T-helper 1 cell treated with Interleukin-12 subunit alpha and Interleukin-12 subunit beta and Interleukin-4 antibody, amounts not matched to agents 30 μg/mL and 1 μg/mL, for 36 hours (primary cell): ENCODE results near the gene PTGR1.

Experiments
- H3K27ac Mint-ChIP-seq: one replicate; pipeline ENCODE4 v1.8.0; 2021; ENCODE audit warnings: mild to moderate bottlenecking, mixed read lengths
- H3K27me3 Mint-ChIP-seq: one replicate; pipeline ENCODE4 v1.8.0; 2021; ENCODE audit warnings: low read depth, mixed read lengths
- H3K36me3 Mint-ChIP-seq: one replicate; pipeline ENCODE4 v1.8.0; 2021; ENCODE audit warnings: low read depth, mixed read lengths
- H3K4me1 Mint-ChIP-seq: one replicate; pipeline ENCODE4 v1.8.0; 2021; ENCODE audit warnings: low read depth, mixed read lengths
- H3K4me3 Mint-ChIP-seq: one replicate; pipeline ENCODE4 v1.8.0; 2021; ENCODE audit warnings: mild to moderate bottlenecking, moderate library complexity, mixed read lengths
- H3K9me3 Mint-ChIP-seq: one replicate; pipeline ENCODE4 v1.8.0; 2021; ENCODE audit warnings: mixed read lengths

Gene PTGR1

DNA sequence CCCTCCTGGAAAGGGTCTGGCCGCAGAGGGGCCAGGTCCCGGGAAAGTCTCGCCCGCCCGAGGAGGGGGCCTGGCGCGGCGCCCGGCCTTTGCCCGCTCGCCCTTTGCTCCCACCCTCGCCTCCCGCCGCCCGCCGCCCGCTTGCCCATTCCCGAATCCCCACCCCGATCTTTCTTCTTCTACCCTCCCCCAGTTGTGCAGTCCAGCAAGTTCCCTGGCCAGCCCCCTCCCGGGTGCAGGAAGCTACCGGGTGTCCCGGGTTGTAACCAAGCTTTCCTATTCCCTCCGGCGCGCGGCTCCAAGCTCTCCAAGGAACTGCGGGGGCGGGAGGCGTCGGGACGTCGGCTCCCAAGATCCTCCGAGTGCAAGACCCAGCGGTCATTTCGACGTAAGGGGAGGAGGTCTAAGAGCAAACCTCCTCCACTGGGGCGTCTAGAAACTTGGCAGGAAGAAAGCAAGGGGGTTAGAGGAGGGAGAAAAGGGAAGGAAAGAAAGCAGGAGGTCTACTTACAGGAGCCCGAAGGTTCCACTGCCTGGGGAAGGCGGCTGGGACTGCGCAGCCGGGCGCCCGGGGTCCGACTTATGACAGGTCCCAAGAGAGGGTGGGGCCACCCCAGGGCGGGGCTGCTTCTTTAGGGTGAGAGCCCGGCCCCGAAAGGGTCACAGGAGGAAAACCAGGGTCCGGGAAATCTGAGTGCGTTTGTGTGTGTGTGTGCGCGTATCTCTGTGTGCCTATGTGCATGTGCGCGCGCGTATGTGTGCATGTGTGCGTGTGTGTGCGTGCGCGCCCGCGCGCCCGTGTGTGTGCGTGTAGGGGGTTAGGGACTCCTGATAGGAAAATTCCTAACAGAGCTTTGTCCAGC lies at the start of gene PTGR1:
PTGR1 (minus strand) TSS at position 556 of the 863 bp plus-strand sequence. CDS start 2,225 bp downstream, outside the sequence.
- H3K27me3 Mint-ChIP-seq = peaks cover 49% of the 10 kb centered on the region
- no peak within 1 kb of the TSS for H3K27ac Mint-ChIP-seq
- H3K4me1 Mint-ChIP-seq = peaks cover 17% of the 10 kb centered on the region
- peak within 1 kb of the TSS; percentile 93 for H3K4me3 Mint-ChIP-seq
- H3K9me3 Mint-ChIP-seq = no peaks in the 10 kb centered on the region
- H3K36me3 Mint-ChIP-seq = no peaks in the 10 kb centered on the region

- Mint-ChIP-seq H3K27me3 (no peaks in the 10 kb centered on the region), H3K4me3 (no peak overlapping the region), H3K36me3 (peaks cover 23% of the 10 kb centered on the region), H3K4me1 (no peaks in the 10 kb centered on the region), H3K9me3 (no peaks in the 10 kb centered on the region), H3K27ac (no peak overlapping the region)
Observed at GRCh38 chr9:111649016-111649415, 49.6 kb upstream of the PTGR1 start.

DNA sequence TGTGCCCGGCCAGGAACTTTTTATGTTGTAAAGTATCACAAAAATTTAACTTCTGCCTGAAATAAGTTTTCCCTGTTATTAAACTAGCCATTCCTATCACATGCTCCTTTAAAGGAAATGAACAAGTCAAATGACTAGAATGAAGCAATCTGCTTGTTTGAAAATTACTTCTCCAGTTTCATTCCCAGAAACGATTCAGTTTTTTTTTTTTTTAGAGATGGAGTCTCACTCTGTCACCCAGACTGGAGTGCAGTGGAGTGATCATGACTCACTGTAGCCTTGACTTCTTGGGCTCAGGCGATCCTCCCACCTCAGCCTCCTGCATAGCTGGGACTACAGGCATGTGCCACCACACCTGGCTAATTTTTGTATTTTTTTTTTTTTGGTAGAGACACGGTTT lies 48.6 kb upstream of the PTGR1 start:
- Mint-ChIP-seq H3K27me3 (no peaks in the 10 kb centered on the region), H3K27ac (no peak overlapping the region), H3K4me1 (peaks cover 3% of the 10 kb centered on the region)

DNA sequence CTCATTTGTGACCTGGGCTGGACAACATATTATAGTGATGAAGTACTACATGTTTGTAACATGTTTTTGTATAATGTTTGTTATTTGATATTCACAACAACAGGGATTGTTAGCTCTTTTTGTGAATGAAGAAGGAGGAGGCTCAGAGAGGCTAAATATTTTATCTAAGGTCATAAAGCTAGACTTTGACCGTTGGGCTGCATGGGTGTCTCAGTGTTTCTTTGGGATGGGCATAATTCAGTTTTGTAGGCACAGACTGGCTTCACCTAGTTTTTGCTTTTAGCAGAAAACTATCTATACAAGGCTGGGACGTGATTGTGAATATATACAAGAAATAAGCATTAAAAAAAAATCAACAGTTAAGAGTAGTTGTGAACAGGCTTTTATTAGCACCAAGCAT lies 47.0 kb upstream of the PTGR1 start:
- no peak overlapping the region for H3K27ac Mint-ChIP-seq
- H3K9me3 Mint-ChIP-seq = no peaks in the 10 kb centered on the region
- H3K27me3 Mint-ChIP-seq = no peaks in the 10 kb centered on the region
- no peak overlapping the region for H3K4me3 Mint-ChIP-seq
- H3K4me1 Mint-ChIP-seq = peaks cover 4% of the 10 kb centered on the region
- peaks cover 24% of the 10 kb centered on the region for H3K36me3 Mint-ChIP-seq

More for the DNA sequence above, 48.6 kb upstream of the PTGR1 start:
- no peak overlapping the region for H3K4me3 Mint-ChIP-seq
- H3K9me3 Mint-ChIP-seq = no peaks in the 10 kb centered on the region
- peaks cover 23% of the 10 kb centered on the region for H3K36me3 Mint-ChIP-seq

GRCh38 chr9:111645806-111646205 lies 46.4 kb upstream of the PTGR1 start:
- no peaks in the 10 kb centered on the region for H3K9me3 Mint-ChIP-seq
- H3K27ac Mint-ChIP-seq = no peak overlapping the region
- H3K27me3 Mint-ChIP-seq = no peaks in the 10 kb centered on the region
- H3K4me1 Mint-ChIP-seq = peaks cover 4% of the 10 kb centered on the region
- H3K36me3 Mint-ChIP-seq = peaks cover 24% of the 10 kb centered on the region
- H3K4me3 Mint-ChIP-seq = no peak overlapping the region

DNA sequence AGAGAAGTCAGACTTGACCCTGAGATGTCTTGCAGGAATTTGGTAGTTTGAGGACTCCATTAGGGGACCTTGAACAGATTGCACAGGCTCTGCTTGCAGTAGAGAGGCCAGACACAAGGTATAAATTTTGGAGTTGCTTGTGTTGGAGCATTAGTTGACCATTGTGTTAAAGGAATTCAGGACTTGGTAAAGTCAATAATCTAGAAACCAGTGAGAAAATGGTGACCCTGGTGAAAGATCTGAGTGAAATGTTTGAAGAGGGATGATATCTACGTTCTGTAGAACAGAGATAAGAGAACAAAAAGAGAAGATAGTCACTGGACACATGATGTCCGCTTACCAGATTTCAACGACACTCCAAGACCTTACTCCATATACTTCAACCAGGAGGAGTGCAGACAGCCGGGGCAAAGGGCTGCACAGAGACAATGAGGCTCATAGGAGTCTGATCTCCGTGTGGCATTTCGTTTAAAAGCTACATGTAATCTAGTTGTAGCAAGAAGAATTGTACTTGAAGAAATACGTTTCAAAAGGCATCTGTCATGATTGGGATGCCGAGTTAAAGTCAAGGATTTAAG lies 44.8 kb upstream of the PTGR1 start:
- peaks cover 19% of the 10 kb centered on the region for H3K36me3 Mint-ChIP-seq
- H3K9me3 Mint-ChIP-seq = no peaks in the 10 kb centered on the region
- no peak overlapping the region for H3K4me3 Mint-ChIP-seq
- no peak overlapping the region for H3K27ac Mint-ChIP-seq
- peaks cover 4% of the 10 kb centered on the region for H3K4me1 Mint-ChIP-seq
- no peaks in the 10 kb centered on the region for H3K27me3 Mint-ChIP-seq

DNA sequence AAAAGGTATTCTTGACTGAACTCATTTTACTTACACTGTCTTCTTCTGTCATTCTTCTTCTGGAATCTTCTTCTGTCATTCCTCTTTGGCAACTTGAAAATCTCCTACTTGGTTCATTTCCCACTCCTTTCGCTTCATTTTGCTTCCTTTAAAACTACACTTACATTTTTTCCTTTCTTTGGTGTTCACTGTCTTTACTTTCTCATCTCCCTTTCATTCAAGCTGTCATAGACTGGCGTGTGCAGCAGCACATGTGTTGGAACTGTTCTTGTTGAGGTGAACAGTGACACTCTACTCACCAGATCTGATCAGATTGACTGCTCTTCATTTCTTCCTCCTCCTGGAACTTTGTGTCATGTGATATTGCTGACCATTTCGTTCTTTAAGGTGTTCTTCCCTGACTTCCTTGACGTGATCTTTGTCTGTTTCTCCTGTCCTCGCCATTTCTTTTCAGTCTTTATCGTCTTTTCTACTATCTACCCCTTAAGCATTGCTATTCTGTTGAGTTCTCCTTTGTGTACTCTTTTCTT lies 38.0 kb upstream of the PTGR1 start:
- H3K4me1 Mint-ChIP-seq = peaks cover 32% of the 10 kb centered on the region
- no peaks in the 10 kb centered on the region for H3K27me3 Mint-ChIP-seq
- H3K9me3 Mint-ChIP-seq = no peaks in the 10 kb centered on the region
- H3K36me3 Mint-ChIP-seq = peaks cover 5% of the 10 kb centered on the region
- no peak overlapping the region for H3K4me3 Mint-ChIP-seq
- H3K27ac Mint-ChIP-seq = no peak overlapping the region

GRCh38 chr9:111634860-111635259 lies 35.4 kb upstream of the PTGR1 start:
- no peak overlapping the region for H3K27ac Mint-ChIP-seq
- peaks cover 45% of the 10 kb centered on the region for H3K4me1 Mint-ChIP-seq
- peaks cover 5% of the 10 kb centered on the region for H3K36me3 Mint-ChIP-seq

DNA sequence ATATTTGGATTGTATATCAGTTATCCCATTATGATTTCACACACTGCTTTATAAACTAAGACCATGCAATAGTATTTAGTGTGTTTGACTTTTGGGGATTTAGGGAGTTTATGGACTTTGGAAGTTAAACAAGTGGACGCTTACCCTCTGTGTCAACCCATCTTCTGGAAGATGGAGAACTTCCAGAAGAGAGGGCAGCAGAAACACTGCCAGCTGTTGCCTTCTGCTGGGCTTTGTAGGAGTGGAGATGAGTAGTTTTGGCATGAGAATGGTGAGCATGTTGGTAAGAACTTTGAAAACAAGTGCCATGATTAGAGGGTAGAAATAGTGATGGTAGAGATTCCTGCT lies 33.9 kb upstream of the PTGR1 start:
- H3K27me3 Mint-ChIP-seq = no peaks in the 10 kb centered on the region
- no peak overlapping the region for H3K4me3 Mint-ChIP-seq
- no peaks in the 10 kb centered on the region for H3K9me3 Mint-ChIP-seq
- peaks cover 45% of the 10 kb centered on the region for H3K4me1 Mint-ChIP-seq
- H3K36me3 Mint-ChIP-seq = peaks cover 5% of the 10 kb centered on the region
- H3K27ac Mint-ChIP-seq = no peak overlapping the region

More at GRCh38 chr9:111634860-111635259, 35.4 kb upstream of the PTGR1 start:
- no peaks in the 10 kb centered on the region for H3K9me3 Mint-ChIP-seq
- H3K4me3 Mint-ChIP-seq = no peak overlapping the region
- H3K27me3 Mint-ChIP-seq = no peaks in the 10 kb centered on the region

DNA sequence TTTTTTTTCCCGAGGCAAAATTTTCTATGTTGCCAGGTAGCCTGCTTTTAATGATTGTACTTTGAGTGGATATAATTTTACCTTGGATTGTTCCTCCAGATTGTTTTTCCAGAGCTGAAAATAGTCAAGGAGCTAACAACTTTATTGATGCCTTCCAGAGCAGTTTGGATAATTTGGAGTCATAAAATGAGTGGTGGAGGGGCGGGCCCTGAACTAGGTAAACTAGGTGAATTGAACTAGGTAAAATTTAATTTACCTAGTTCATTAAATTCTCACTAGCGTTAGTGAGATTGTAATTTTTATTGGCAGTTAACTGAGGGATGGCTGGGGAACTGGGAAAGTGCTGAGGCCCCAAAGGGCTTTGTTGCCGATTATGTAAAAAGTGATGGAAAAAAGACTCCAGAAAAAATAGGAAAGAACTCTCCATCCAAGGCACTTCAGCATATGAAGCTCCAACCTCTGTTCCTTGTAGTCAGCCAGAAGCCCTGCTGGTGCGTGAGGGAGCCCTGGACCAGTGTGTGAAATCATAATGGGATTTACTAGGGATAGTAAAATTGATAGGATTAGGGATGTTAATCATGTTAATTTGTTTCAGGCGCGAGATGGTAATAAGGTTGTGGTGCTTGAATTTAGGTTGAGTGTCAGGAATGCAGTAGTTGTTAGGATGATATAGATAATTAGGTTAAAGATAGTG lies 33.4 kb upstream of the PTGR1 start:
- Mint-ChIP-seq H3K36me3 (peaks cover 5% of the 10 kb centered on the region), H3K27ac (no peak overlapping the region), H3K4me3 (peak overlapping the region; percentile 93), H3K9me3 (no peaks in the 10 kb centered on the region), H3K27me3 (no peaks in the 10 kb centered on the region), H3K4me1 (peaks cover 45% of the 10 kb centered on the region)

- Mint-ChIP-seq H3K4me1 (peaks cover 45% of the 10 kb centered on the region), H3K36me3 (peaks cover 5% of the 10 kb centered on the region), H3K27ac (peak overlapping the region; percentile 84)
Observed at GRCh38 chr9:111632060-111632459, 32.6 kb upstream of the PTGR1 start.

GRCh38 chr9:111631214-111631971 lies 31.9 kb upstream of the PTGR1 start, which contains the start of gene DNAJC25:
Gene DNAJC25 (plus strand): TSS chr9:111631334. CDS start chr9:111631408, 74 bp downstream.
- Mint-ChIP-seq H3K27me3 (no peaks in the 10 kb centered on the region), H3K4me1 (peaks cover 45% of the 10 kb centered on the region), H3K9me3 (no peaks in the 10 kb centered on the region), H3K4me3 (peak within 1 kb of the TSS; percentile 94), H3K36me3 (peaks cover 5% of the 10 kb centered on the region), H3K27ac (peak within 1 kb of the TSS; percentile 86)

More at GRCh38 chr9:111632060-111632459, 32.6 kb upstream of the PTGR1 start:
- no peaks in the 10 kb centered on the region for H3K27me3 Mint-ChIP-seq
- H3K4me3 Mint-ChIP-seq = peak overlapping the region; percentile 93
- H3K9me3 Mint-ChIP-seq = no peaks in the 10 kb centered on the region

GRCh38 chr9:111630964-111631213 lies 31.4 kb upstream of the PTGR1 start:
- H3K27me3 Mint-ChIP-seq = no peaks in the 10 kb centered on the region
- H3K27ac Mint-ChIP-seq = peak overlapping the region; percentile 86
- H3K4me3 Mint-ChIP-seq = peak overlapping the region; percentile 94
- H3K9me3 Mint-ChIP-seq = no peaks in the 10 kb centered on the region
- H3K36me3 Mint-ChIP-seq = peaks cover 5% of the 10 kb centered on the region
- H3K4me1 Mint-ChIP-seq = peaks cover 42% of the 10 kb centered on the region
